NCI-H526 (cell line): ENCODE measurements around the gene ADIPOR2.
A peak's percentile ranks its signal among the peaks of the same experiment; 100 is the strongest.
"Not testable (repeated sequence)": the region's sequence is repeated elsewhere in the genome, so short reads cannot be mapped to it uniquely, and the experiment has no call there.

ENCODE experiments used
- DNase-seq, 2 experiments: peaks; one replicate each; lab custom pipeline; 2025; lab: John Stamatoyannopoulos, UW

Gene ADIPOR2

GRCh38 chr12:1663440-1664132, 27.3 kb upstream of the ADIPOR2 start:
- no peak for DNase-seq

GRCh38 chr12:1665366-1665765, 25.5 kb upstream of the ADIPOR2 start:
- no peak for DNase-seq

- DNase-seq: no peak
These were observed 24.7 kb upstream of the ADIPOR2 start for GRCh38 chr12:1666215-1666614.

- DNase-seq: no peak
These were observed 24.1 kb upstream of the ADIPOR2 start for GRCh38 chr12:1666685-1667162.

GRCh38 chr12:1668833-1669543, 21.9 kb upstream of the ADIPOR2 start:
- no peak for DNase-seq

GRCh38 chr12:1670358-1671268, 20.3 kb upstream of the ADIPOR2 start:
- DNase-seq: no peak

GRCh38 chr12:1676043-1676442, 14.8 kb upstream of the ADIPOR2 start:
- no peak for DNase-seq

GRCh38 chr12:1680804-1681492, 9.9 kb upstream of the ADIPOR2 start:
- no peak for DNase-seq

GRCh38 chr12:1681493-1681807, 9.4 kb upstream of the ADIPOR2 start:
- no peak for DNase-seq

GRCh38 chr12:1688086-1688710, 2.7 kb upstream of the ADIPOR2 start:
- no peak for DNase-seq

- peak; percentile 42 to 89 for DNase-seq
These were observed 495 bp downstream of the ADIPOR2 start for GRCh38 chr12:1691123-1692007.

GRCh38 chr12:1692226-1692625, 1.4 kb downstream of the ADIPOR2 start:
- DNase-seq: no peak

GRCh38 chr12:1692895-1693610, 2.2 kb downstream of the ADIPOR2 start:
- DNase-seq: no peak

- not testable (repeated sequence) for DNase-seq
These were observed 4.2 kb downstream of the ADIPOR2 start for GRCh38 chr12:1695097-1695496.

GRCh38 chr12:1695886-1696670, 5.2 kb downstream of the ADIPOR2 start:
- no peak for DNase-seq

- no peak for DNase-seq
These were observed 5.9 kb downstream of the ADIPOR2 start for GRCh38 chr12:1696800-1697199.

- DNase-seq: no peak
These were observed 6.4 kb downstream of the ADIPOR2 start for GRCh38 chr12:1697271-1697670.

GRCh38 chr12:1698720-1699119, 7.8 kb downstream of the ADIPOR2 start:
- DNase-seq: peak in 1 of 2 experiments; percentile 25

GRCh38 chr12:1702713-1703112, 11.8 kb downstream of the ADIPOR2 start:
- DNase-seq: no peak
